Ascending aorta (tissue), 2 donors: ENCODE data around the gene CAPN9. TPM values are rescaled to one million over a fixed set of nuclear protein-coding genes. Genes with fewer than 3 reads are reported as not detected.

Experiments used
- DNase-seq, 2 donors: peaks; one replicate each; pipeline ENCODE4 v3.0.0-alpha.2; 2019; ENCODE audit warnings: low spot score in 2 of 2
- H3K27ac ChIP-seq, 2 donors: fragments of 200-600 bp; sonication (generic); one replicate each; pipeline ENCODE4 v1.5.1; 2016 to 2017; ENCODE audit warnings: mild to moderate bottlenecking in 1 of 2
- H3K27me3 ChIP-seq: fragments of 200-600 bp; sonication (generic); one replicate; pipeline ENCODE4 v1.5.1; 2017
- H3K36me3 ChIP-seq, 2 donors: fragments of 200-600 bp; sonication (generic); one replicate each; pipeline ENCODE4 v1.5.1; 2016
- H3K4me1 ChIP-seq, 2 donors: fragments of 200-600 bp; sonication (generic); one replicate each; pipeline ENCODE4 v1.5.1; 2016 to 2017; ENCODE audit warnings: mild to moderate bottlenecking in 1 of 2
- H3K4me3 ChIP-seq, 2 donors: fragments of 200-600 bp; sonication (generic); one replicate each; pipeline ENCODE4 v1.5.1; 2016 to 2017; ENCODE audit warnings: mild to moderate bottlenecking in 1 of 2
- H3K9me3 ChIP-seq, 2 donors: fragments of 200-600 bp; sonication (generic); one replicate each; pipeline ENCODE4 v1.5.1; 2016
- CTCF ChIP-seq, 3 experiments: fragments of 200-600 bp in 2 of 3; fragments of 450-650 bp in 1 of 3; sonication (generic) in 2 of 3; IDR thresholded peaks; one replicate each; pipeline ENCODE4 v1.5.1; 2016 to 2019; ENCODE audit warnings: antibody characterized with exemption in 3 of 3, mild to moderate bottlenecking in 1 of 3, moderate library complexity in 1 of 3
- intact Hi-C: fragments of 100-400 bp; cut with DNase I; formaldehyde crosslinking; loops from one replicate; pipeline ENCODE4 v1.15.1; 2023
- total RNA-seq: library from RNA; depleted of rRNA; stranded (reverse); fragments of >200 nt; gene quantifications from one replicate; pipeline ENCODE4 v1.1.0, GENCODE V29; 2016

Gene CAPN9
- total RNA-seq, 1 donor from 2014 or later, result not detected

- Histone ChIP-seq H3K27ac (no peak overlapping the region), H3K4me1 (no peaks in the 10 kb centered on the region), H3K36me3 (no peaks in the 10 kb centered on the region), H3K27me3 (no peaks in the 10 kb centered on the region), H3K9me3 (no peaks in the 10 kb centered on the region), H3K4me3 (no peak overlapping the region)
- intact Hi-C loops, result no loop called here
- no peak for TF ChIP-seq CTCF (IDR thresholded peaks at IDR 0.05)
- DNase-seq, result no peak
These were observed 54.0 kb downstream of the CAPN9 start for GRCh38 chr1:230800891-230801840.

- DNase-seq, result no peak
- Histone ChIP-seq H3K27ac (no peak overlapping the region), H3K4me1 (peaks cover 0 to 23% of the 10 kb centered on the region in 2 donors), H3K27me3 (no peaks in the 10 kb centered on the region), H3K4me3 (no peak overlapping the region), H3K9me3 (no peaks in the 10 kb centered on the region), H3K36me3 (no peaks in the 10 kb centered on the region)
- TF ChIP-seq CTCF (IDR thresholded peaks at IDR 0.05), result no peak
- intact Hi-C loops, result no loop called here
These were observed 57.2 kb downstream of the CAPN9 start for GRCh38 chr1:230804396-230804795.

- no peak for DNase-seq
- intact Hi-C loops, result loop anchor here (2.0 kb wide), 1 partner anchor 18 kb away; no protein-coding TSS in a partner anchor
- peak overlapping the region; percentile 76 to 82 for H3K27ac ChIP-seq
- H3K27me3 ChIP-seq, result no peaks in the 10 kb centered on the region
- no peaks in the 10 kb centered on the region for H3K9me3 ChIP-seq
- peaks cover 0 to 23% of the 10 kb centered on the region in 2 donors for H3K4me1 ChIP-seq
- H3K4me3 ChIP-seq, result no peak overlapping the region
- no peaks in the 10 kb centered on the region for H3K36me3 ChIP-seq
- TF ChIP-seq CTCF (IDR thresholded peaks at IDR 0.05), result no peak
These were observed 59.4 kb downstream of the CAPN9 start for GRCh38 chr1:230806552-230806951.

DNA sequence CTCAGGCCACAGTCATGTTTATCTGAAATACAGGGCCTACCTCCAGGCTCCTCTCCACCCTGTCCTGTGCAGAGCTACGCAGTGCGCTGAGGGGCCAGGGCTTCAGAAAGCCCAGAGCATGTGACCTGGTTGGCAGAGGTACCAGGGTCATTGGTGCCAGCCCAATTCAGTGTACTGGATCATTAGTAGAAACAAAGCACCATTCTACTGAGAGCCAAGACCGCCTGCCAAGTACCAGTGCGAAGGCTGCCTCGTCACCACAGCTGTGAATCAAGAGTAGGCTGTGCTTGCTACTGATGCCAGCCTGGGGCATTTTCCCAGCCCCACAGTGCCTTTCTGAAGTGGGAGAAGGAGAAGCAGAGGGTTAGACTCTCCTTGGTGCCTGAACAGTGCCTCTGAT lies 59.8 kb downstream of the CAPN9 start:
- peak; percentile 40 to 86 for DNase-seq
- intact Hi-C loops, result loop anchor here (1.0 to 2.0 kb wide), 2 partner anchors 18 to 59 kb away; no protein-coding TSS in a partner anchor

More for the DNA sequence above, 59.8 kb downstream of the CAPN9 start:
- H3K9me3 ChIP-seq, result no peaks in the 10 kb centered on the region
- no peaks in the 10 kb centered on the region for H3K36me3 ChIP-seq
- H3K27me3 ChIP-seq, result no peaks in the 10 kb centered on the region
- H3K4me3 ChIP-seq, result no peak overlapping the region
- no peak for TF ChIP-seq CTCF (IDR thresholded peaks at IDR 0.05)
- H3K4me1 ChIP-seq, result peaks cover 0 to 23% of the 10 kb centered on the region in 2 donors
- peak overlapping the region; percentile 76 to 82 for H3K27ac ChIP-seq
